H1 (cell line): ENCODE measurements around the gene KCNJ16. TPM values are rescaled to one million over a fixed set of nuclear protein-coding genes. Genes with fewer than 3 reads are reported as not detected.

ENCODE experiments used
- CEBPB ChIP-seq: IDR thresholded peaks from 2 replicates; pipeline ENCODE4 v1.6.1; 2012; ENCODE audit warnings: low read depth, low read length
- PHF8 ChIP-seq: fragments of 200-600 bp; sonication (generic); conservative IDR thresholded peaks from 2 replicates; pipeline ENCODE4 v1.7.1; 2012; ENCODE audit warnings: low read depth, mild to moderate bottlenecking, inconsistent platforms, low read length, moderate library complexity
- TAF1 ChIP-seq: IDR thresholded peaks from 2 replicates; pipeline ENCODE4 v1.6.1; 2011; ENCODE audit warnings: mild to moderate bottlenecking, low read depth, low read length
- polyA plus RNA-seq, 7 experiments: library from polyadenylated mRNA; depleted of rRNA in 3 of 7; stranded (reverse) in 5 of 7; unstranded in 2 of 7; fragments of >200 nt in 5 of 7; fragments of 200-250 nt in 2 of 7; gene quantifications; 1 replicate in 5 of 7; 2 replicates in 1 of 7; 4 replicates in 1 of 7; pipeline versions ENCODE4 v1.2.1 to v1.2.3, GENCODE V29; 2011 to 2013; ENCODE audit warnings: missing spikeins in 2 of 7, mixed read lengths in 2 of 7
- total RNA-seq: library from RNA; stranded (reverse); fragmentation: NEBNext Ultra II Directional; extraction: Animal tissue kit (Norgen Biotek cat#: 25700); gene quantifications from 2 replicates; pipeline ENCODE4 v1.2.1, GENCODE V29; 2021

Gene KCNJ16
- total and polyA plus RNA-seq, 2 of the 8 experiments (the other 6 are each of a cell fraction or from before 2014, with no cell fraction given): not detected

DNA sequence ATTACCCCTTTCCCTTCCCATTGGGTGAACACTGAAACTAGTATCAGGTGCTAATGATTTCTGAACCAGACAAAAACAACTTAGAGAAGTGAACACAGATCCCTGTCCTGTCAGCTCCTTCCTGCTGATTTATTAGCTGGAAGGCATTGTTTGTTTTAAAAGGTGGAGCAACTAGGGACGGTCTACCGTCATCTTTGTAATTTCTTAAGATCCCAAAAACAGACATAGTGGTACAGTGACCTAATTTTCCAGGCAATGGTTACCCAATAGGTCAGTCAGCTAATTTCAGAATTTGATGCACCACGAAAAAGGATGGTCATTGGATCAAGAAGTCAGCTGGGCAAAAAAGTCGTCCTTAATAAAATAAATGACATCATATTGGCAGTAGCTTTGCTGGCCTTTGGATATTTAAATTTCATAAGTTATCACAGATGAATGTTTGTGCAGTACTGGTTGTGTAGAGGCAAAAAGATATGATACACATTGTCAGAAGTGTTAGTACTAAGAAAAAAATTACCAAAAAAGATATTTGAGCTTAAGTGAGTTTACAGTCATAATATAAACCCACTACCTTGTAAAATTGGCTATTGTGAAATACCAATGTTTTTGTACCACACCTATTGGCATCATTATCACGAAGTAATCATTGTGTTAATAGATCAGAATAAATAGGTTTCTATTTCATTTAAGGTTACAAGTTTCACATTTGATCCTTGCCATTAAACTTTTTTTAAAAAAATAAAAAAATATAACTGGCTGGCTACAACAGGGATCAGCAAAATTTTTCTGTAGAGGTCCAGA lies 27.2 kb upstream of the KCNJ16 start (continued):
- TF ChIP-seq PHF8: no peak
- no peak for TF ChIP-seq TAF1
- no peak for TF ChIP-seq CEBPB
